Liver (tissue), 9 donors: ENCODE measurements around the gene ARHGAP5. TPM values are rescaled to one million over a fixed set of nuclear protein-coding genes. Genes with fewer than 3 reads are reported as not detected.

Experiments
- DNase-seq: peaks from one replicate; pipeline ENCODE4 v3.0.0-alpha.2; 2017; ENCODE audit warnings: low spot score
- H3K27ac ChIP-seq, 2 donors: one replicate each; pipeline ENCODE4 v1.7.0; 2013; ENCODE audit warnings: inconsistent platforms in 2 of 2, low read length in 2 of 2, control low read depth in 1 of 2, low read depth in 1 of 2, mild to moderate bottlenecking in 1 of 2
- H3K27me3 ChIP-seq, 4 donors: one replicate each; pipeline versions ENCODE4 v1.6.1 to v1.7.0; 2013; ENCODE audit warnings: low read length in 3 of 4, inconsistent platforms in 1 of 4, mild to moderate bottlenecking in 1 of 4, moderate library complexity in 1 of 4; ENCODE audit not compliant: control insufficient read depth in 4 of 4, insufficient read depth in 4 of 4
- H3K36me3 ChIP-seq, 4 donors: one replicate each; pipeline versions ENCODE4 v1.6.1 to v1.7.0; 2013; ENCODE audit warnings: low read length in 3 of 4, mild to moderate bottlenecking in 3 of 4, low read depth in 1 of 4, moderate library complexity in 1 of 4; ENCODE audit not compliant: control insufficient read depth in 4 of 4, insufficient read depth in 3 of 4
- H3K4me1 ChIP-seq, 4 donors: one replicate each; pipeline versions ENCODE4 v1.6.1 to v1.7.0; 2013; ENCODE audit warnings: low read length in 3 of 4, mild to moderate bottlenecking in 3 of 4, moderate library complexity in 1 of 4; ENCODE audit not compliant: control insufficient read depth in 4 of 4, insufficient read depth in 4 of 4
- H3K4me3 ChIP-seq, 3 donors: one replicate each; pipeline versions ENCODE4 v1.6.1 to v1.7.0; 2013; ENCODE audit warnings: low read length in 3 of 3, control low read depth in 1 of 3, low read depth in 1 of 3, mild to moderate bottlenecking in 1 of 3
- H3K9ac ChIP-seq, 2 donors: one replicate each; pipeline ENCODE4 v1.7.0; 2013; ENCODE audit warnings: low read length in 2 of 2, mild to moderate bottlenecking in 2 of 2, moderate library complexity in 2 of 2, control low read depth in 1 of 2, low read depth in 1 of 2
- H3K9me3 ChIP-seq, 4 donors: one replicate each; pipeline versions ENCODE4 v1.6.1 to v1.7.0; 2013; ENCODE audit warnings: low read length in 3 of 4; ENCODE audit not compliant: control insufficient read depth in 4 of 4
- ATF3 ChIP-seq: IDR thresholded peaks from 2 replicates; pipeline ENCODE4 v1.6.1; 2016; ENCODE audit warnings: antibody characterized with exemption
- EGR1 ChIP-seq, 2 donors: IDR thresholded peaks; 2 replicates each; pipeline ENCODE4 v1.6.1; 2016 to 2018; ENCODE audit warnings: antibody characterized with exemption in 2 of 2, low read depth in 2 of 2
- FOXA1 ChIP-seq: IDR thresholded peaks from 2 replicates; pipeline ENCODE4 v1.6.1; 2016; ENCODE audit warnings: antibody characterized with exemption
- FOXA2 ChIP-seq: IDR thresholded peaks from 2 replicates; pipeline ENCODE4 v1.6.1; 2016; ENCODE audit warnings: antibody characterized with exemption
- GABPA ChIP-seq, 2 donors: IDR thresholded peaks in 1 of 2; conservative IDR thresholded peaks in 1 of 2; 2 replicates each; pipeline ENCODE4 v1.6.1; 2016; ENCODE audit warnings: antibody characterized with exemption in 2 of 2, mild to moderate bottlenecking in 1 of 2, moderate library complexity in 1 of 2
- HNF4A ChIP-seq, 2 donors: conservative IDR thresholded peaks; 2 replicates each; pipeline ENCODE4 v1.6.1; 2016; ENCODE audit warnings: antibody characterized with exemption in 2 of 2, mild to moderate bottlenecking in 2 of 2
- JUND ChIP-seq, 2 donors: IDR thresholded peaks; 2 replicates each; pipeline ENCODE4 v1.6.1; 2016; ENCODE audit warnings: antibody characterized with exemption in 2 of 2
- NR2F2 ChIP-seq: IDR thresholded peaks from 2 replicates; pipeline ENCODE4 v1.6.1; 2016; ENCODE audit warnings: antibody characterized with exemption
- RAD21 ChIP-seq, 2 donors: IDR thresholded peaks; 2 replicates each; pipeline ENCODE4 v1.6.1; 2016; ENCODE audit warnings: antibody characterized with exemption in 2 of 2, mild to moderate bottlenecking in 2 of 2
- REST ChIP-seq: IDR thresholded peaks from 2 replicates; pipeline ENCODE4 v1.6.1; 2016; ENCODE audit warnings: antibody characterized with exemption, mild to moderate bottlenecking
- RXRA ChIP-seq, 2 donors: IDR thresholded peaks; 2 replicates each; pipeline ENCODE4 v1.6.1; 2017 to 2018; ENCODE audit warnings: antibody characterized with exemption in 2 of 2, mild to moderate bottlenecking in 1 of 2
- SP1 ChIP-seq: IDR thresholded peaks from 2 replicates; pipeline ENCODE4 v1.6.1; 2018; ENCODE audit warnings: antibody characterized with exemption, mild to moderate bottlenecking
- TAF1 ChIP-seq: conservative IDR thresholded peaks from 2 replicates; pipeline ENCODE4 v1.6.1; 2016; ENCODE audit warnings: antibody characterized with exemption, mild to moderate bottlenecking
- YY1 ChIP-seq: IDR thresholded peaks from 2 replicates; pipeline ENCODE4 v1.6.1; 2016; ENCODE audit warnings: antibody characterized with exemption, mild to moderate bottlenecking
- ZBTB33 ChIP-seq: IDR thresholded peaks from 2 replicates; pipeline ENCODE4 v1.6.1; 2016; ENCODE audit warnings: antibody characterized with exemption
- WGBS: extraction: QIAGEN DNeasy Blood & Tissue Kit; methylation state at CpG from one replicate; pipeline ENCODE4 v1.1.7; 2013; 5-methylcytosine and 5-hydroxymethylcytosine counted together
- polyA plus RNA-seq, 2 donors: library from polyadenylated mRNA; stranded (reverse) in 1 of 2; unstranded in 1 of 2; fragments of 200-250 nt in 1 of 2; fragments of >200 nt in 1 of 2; fragmentation: Nextera tagmentation in 1 of 2; extraction: Ambion mirVana in 1 of 2; gene quantifications; one replicate each; pipeline versions ENCODE4 v1.2.1 to v1.2.3, GENCODE V29; 2013 to 2015
- total RNA-seq, 2 donors: library from RNA; depleted of rRNA; stranded (reverse); fragments of >200 nt; gene quantifications; one replicate each; pipeline ENCODE4 v1.2.3, GENCODE V29; 2014
- TF ChIP-seq, protein P1 (sequence below): fragments of 150-350 bp; IDR thresholded peaks from 2 replicates; pipeline ENCODE4 v1.5.1; 2017; ENCODE audit warnings: improper control_type of control experiment, low read depth, low read length; ENCODE audit not compliant: missing input control
- donor health status: healthy.
- donor health status: healthy.
- donor health status: healthy.
- donor health status: healthy.
- donor health status: healthy.

ARHGAP5 gene
- total and polyA plus RNA-seq, 4 donors: 9.6 to 48.7 (median 29.0) TPM

GRCh38 chr14:32137892-32138291 is 60.8 kb downstream of the ARHGAP5 start:
- Histone ChIP-seq H3K27ac (no peak overlapping the region), H3K27me3 (no peaks in the 10 kb centered on the region), H3K9me3 (peaks cover 0 to 13% (median 2%) of the 10 kb centered on the region in 4 donors), H3K4me3 (no peak overlapping the region), H3K9ac (no peak overlapping the region), H3K4me1 (peaks cover 0 to 3% (median 0%) of the 10 kb centered on the region in 4 donors), H3K36me3 (peaks cover 0 to 5% (median 4%) of the 10 kb centered on the region in 4 donors)
- no peak for DNase-seq
- WGBS: 95% methylated on average over 1 of the region's 1 CpG
- TF ChIP-seq SP1 (no peak), TAF1 (no peak), JUND (IDR thresholded peaks at IDR 0.05) (no peak), GABPA (IDR thresholded peaks at IDR 0.05 in 1 of 2, conservative IDR thresholded peaks at IDR 0.05 in 1 of 2) (no peak), FOXA2 (no peak), RXRA (IDR thresholded peaks at IDR 0.05) (no peak), ZBTB33 (no peak), RAD21 (IDR thresholded peaks at IDR 0.05) (no peak), HNF4A (conservative IDR thresholded peaks at IDR 0.05) (no peak), NR2F2 (no peak), YY1 (no peak), ATF3 (no peak), REST (no peak)
- TF ChIP-seq, protein P1, sequence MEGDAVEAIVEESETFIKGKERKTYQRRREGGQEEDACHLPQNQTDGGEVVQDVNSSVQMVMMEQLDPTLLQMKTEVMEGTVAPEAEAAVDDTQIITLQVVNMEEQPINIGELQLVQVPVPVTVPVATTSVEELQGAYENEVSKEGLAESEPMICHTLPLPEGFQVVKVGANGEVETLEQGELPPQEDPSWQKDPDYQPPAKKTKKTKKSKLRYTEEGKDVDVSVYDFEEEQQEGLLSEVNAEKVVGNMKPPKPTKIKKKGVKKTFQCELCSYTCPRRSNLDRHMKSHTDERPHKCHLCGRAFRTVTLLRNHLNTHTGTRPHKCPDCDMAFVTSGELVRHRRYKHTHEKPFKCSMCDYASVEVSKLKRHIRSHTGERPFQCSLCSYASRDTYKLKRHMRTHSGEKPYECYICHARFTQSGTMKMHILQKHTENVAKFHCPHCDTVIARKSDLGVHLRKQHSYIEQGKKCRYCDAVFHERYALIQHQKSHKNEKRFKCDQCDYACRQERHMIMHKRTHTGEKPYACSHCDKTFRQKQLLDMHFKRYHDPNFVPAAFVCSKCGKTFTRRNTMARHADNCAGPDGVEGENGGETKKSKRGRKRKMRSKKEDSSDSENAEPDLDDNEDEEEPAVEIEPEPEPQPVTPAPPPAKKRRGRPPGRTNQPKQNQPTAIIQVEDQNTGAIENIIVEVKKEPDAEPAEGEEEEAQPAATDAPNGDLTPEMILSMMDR: no peak

DNA sequence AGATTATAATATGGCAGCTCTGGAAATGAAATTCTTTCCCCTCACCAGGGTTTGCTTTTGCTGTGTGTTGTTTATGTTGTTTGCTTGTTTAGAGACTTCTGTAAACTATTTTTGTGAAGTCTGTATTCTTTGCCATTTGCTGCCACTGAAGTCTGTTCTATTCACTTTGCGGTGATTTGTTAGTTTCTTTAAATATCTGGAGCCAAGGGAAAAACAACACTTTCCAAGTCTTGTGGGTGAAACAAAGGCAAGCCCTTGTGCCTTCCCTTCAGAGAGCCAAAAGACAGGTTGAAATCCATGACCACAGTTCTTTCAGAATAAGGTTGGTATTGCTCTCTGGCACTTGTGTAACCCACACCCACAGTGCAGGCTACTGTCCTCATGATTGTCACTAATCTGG is 65.2 kb downstream of the ARHGAP5 start:
- Histone ChIP-seq H3K9me3 (peaks cover 0 to 11% (median under 1%) of the 10 kb centered on the region in 4 donors), H3K36me3 (peaks cover 0 to 15% (median 6%) of the 10 kb centered on the region in 4 donors), H3K4me3 (no peak overlapping the region), H3K9ac (no peak overlapping the region), H3K4me1 (peaks cover 0 to 1% (median 0%) of the 10 kb centered on the region in 4 donors), H3K27me3 (no peaks in the 10 kb centered on the region), H3K27ac (no peak overlapping the region)
- WGBS: 98% methylated on average over 1 of the region's 1 CpG
- DNase-seq: no peak
- TF ChIP-seq RXRA (IDR thresholded peaks at IDR 0.05) (no peak), ZBTB33 (no peak), FOXA1 (no peak), YY1 (no peak), FOXA2 (no peak), EGR1 (IDR thresholded peaks at IDR 0.05; ENCODE audit: low read depth in 2 of 2) (no peak), NR2F2 (no peak), SP1 (no peak), ATF3 (no peak), HNF4A (conservative IDR thresholded peaks at IDR 0.05) (no peak)
